ENCODE data around the gene TEK.

- TF ChIP-seq, protein P1, sequence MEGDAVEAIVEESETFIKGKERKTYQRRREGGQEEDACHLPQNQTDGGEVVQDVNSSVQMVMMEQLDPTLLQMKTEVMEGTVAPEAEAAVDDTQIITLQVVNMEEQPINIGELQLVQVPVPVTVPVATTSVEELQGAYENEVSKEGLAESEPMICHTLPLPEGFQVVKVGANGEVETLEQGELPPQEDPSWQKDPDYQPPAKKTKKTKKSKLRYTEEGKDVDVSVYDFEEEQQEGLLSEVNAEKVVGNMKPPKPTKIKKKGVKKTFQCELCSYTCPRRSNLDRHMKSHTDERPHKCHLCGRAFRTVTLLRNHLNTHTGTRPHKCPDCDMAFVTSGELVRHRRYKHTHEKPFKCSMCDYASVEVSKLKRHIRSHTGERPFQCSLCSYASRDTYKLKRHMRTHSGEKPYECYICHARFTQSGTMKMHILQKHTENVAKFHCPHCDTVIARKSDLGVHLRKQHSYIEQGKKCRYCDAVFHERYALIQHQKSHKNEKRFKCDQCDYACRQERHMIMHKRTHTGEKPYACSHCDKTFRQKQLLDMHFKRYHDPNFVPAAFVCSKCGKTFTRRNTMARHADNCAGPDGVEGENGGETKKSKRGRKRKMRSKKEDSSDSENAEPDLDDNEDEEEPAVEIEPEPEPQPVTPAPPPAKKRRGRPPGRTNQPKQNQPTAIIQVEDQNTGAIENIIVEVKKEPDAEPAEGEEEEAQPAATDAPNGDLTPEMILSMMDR (IDR thresholded peaks at IDR 0.05) = no peak
- TF ChIP-seq POLR2A (IDR thresholded peaks at IDR 0.05) = no peak
These were observed at the start of gene TEK for GRCh38 chr9:27108981-27109541.

Data from testis (tissue), 2 donors.